C1 segment of cervical spinal cord (tissue), 14 donors: ENCODE data around the gene ZNF74.
A peak's percentile ranks its signal among the peaks of the same experiment; 100 is the strongest.
"Not testable (repeated sequence)": the region's sequence is repeated elsewhere in the genome, so short reads cannot be mapped to it uniquely, and the experiment has no call there.

Experiments used
- DNase-seq, 14 donors: peaks; one replicate each; lab custom pipeline; 2025; lab: John Stamatoyannopoulos, UW

ZNF74 gene

GRCh38 chr22:20393705-20394476, at the start of gene ZNF74:
Gene ZNF74 (plus strand): TSS chr22:20394151. CDS start chr22:20394629, 478 bp downstream.
- DNase-seq = peak; percentile 41 to 93 (median 80)

- DNase-seq = not testable (repeated sequence)
These were observed 47.4 kb upstream of the ZNF74 start for GRCh38 chr22:20346553-20346952.

GRCh38 chr22:20352536-20352935, 41.4 kb upstream of the ZNF74 start:
- DNase-seq = not testable (repeated sequence)

GRCh38 chr22:20354238-20354975, 39.5 kb upstream of the ZNF74 start:
- no peak for DNase-seq

GRCh38 chr22:20355939-20356636, 37.9 kb upstream of the ZNF74 start:
- not testable (repeated sequence) for DNase-seq

- not testable (repeated sequence) for DNase-seq
These were observed 37.0 kb upstream of the ZNF74 start for GRCh38 chr22:20356906-20357305.

GRCh38 chr22:20357967-20358366, 36.0 kb upstream of the ZNF74 start:
- not testable (repeated sequence) for DNase-seq

- not testable (repeated sequence) for DNase-seq
These were observed 35.3 kb upstream of the ZNF74 start for GRCh38 chr22:20358503-20359239.

GRCh38 chr22:20360261-20360660, 33.7 kb upstream of the ZNF74 start:
- DNase-seq = not testable (repeated sequence)

- DNase-seq = not testable (repeated sequence)
These were observed 32.8 kb upstream of the ZNF74 start for GRCh38 chr22:20360866-20361751.

- not testable (repeated sequence) for DNase-seq
These were observed 32.2 kb upstream of the ZNF74 start for GRCh38 chr22:20361752-20362229.

GRCh38 chr22:20362403-20362802, 31.5 kb upstream of the ZNF74 start:
- not testable (repeated sequence) for DNase-seq

GRCh38 chr22:20364335-20365260, 29.4 kb upstream of the ZNF74 start:
- DNase-seq = not testable (repeated sequence)

GRCh38 chr22:20366841-20367240, 27.1 kb upstream of the ZNF74 start:
- DNase-seq = not testable (repeated sequence)

- not testable (repeated sequence) for DNase-seq
These were observed 25.1 kb upstream of the ZNF74 start for GRCh38 chr22:20368875-20369274.

- not testable (repeated sequence) for DNase-seq
These were observed 22.3 kb upstream of the ZNF74 start for GRCh38 chr22:20371687-20372086.

GRCh38 chr22:20372406-20372854, 21.5 kb upstream of the ZNF74 start:
- not testable (repeated sequence) for DNase-seq

GRCh38 chr22:20373195-20373706, 20.7 kb upstream of the ZNF74 start:
- DNase-seq = not testable (repeated sequence)

- not testable (repeated sequence) for DNase-seq
These were observed 19.8 kb upstream of the ZNF74 start for GRCh38 chr22:20374130-20374529.
